RPMI7951 (cell line): ENCODE results near the gene HECTD3. TPM values are rescaled to one million over a fixed set of nuclear protein-coding genes. Genes with fewer than 3 reads are reported as not detected.
"Not testable (repeated sequence)": the region's sequence is repeated elsewhere in the genome, so short reads cannot be mapped to it uniquely, and the experiment has no call there.

ENCODE experiments used
- DNase-seq: peaks from one replicate; pipeline ENCODE4 v3.0.0-alpha.2; 2012; ENCODE audit warnings: low read depth
- total RNA-seq: library from RNA; depleted of rRNA; stranded (reverse); fragments of >200 nt; shearing (Covaris generic); gene quantifications from 2 replicates; pipeline ENCODE4 v1.2.3, GENCODE V29; 2014

Gene HECTD3
- total RNA-seq, 1 experiment from 2014 or later, result 27.9 TPM

- DNase-seq, result peak; percentile 76
Measured at GRCh38 chr1:45014321-45015028, 3.4 kb upstream of the HECTD3 start.

GRCh38 chr1:45013551-45014209 is 2.6 kb upstream of the HECTD3 start:
- no peak for DNase-seq

GRCh38 chr1:45012639-45013278 is 1.6 kb upstream of the HECTD3 start:
- peak; percentile 62 for DNase-seq

GRCh38 chr1:45011837-45012638 is 914 bp upstream of the HECTD3 start, which contains the start of gene UROD:
Gene UROD, plus strand, starts transcription at chr1:45012254. Its CDS starts 12 bp downstream, at chr1:45012266.
- DNase-seq, result peak; percentile 96

GRCh38 chr1:45009956-45010854 is 919 bp downstream of the HECTD3 start:
- DNase-seq, result no peak

DNA sequence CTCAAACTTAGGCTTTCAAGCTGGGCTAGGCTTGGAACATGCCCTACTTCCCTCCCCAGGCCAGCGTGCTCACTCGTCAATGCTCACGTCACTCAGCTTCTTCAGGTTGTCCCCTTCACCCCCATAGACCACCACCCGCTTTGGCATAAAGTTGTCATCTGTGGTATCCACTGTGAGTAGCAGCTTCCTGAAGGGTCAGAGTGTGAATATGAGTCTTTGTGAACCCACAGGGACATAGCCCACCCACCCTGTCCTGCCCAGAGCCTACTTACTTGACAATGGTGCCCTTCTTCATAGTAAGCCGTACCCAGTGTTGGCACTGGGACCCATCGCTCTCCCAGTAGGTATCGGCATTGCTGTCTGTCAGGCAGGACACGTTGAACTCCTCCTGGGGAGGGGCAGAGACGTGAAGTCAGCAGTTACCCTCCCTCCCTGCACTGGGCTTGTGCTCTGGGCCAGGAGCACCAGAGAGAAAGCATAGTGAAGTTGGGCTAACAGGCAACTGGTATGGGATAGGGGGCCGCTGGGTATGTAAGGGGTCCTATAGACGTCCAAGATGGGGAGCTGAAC is 1.7 kb downstream of the HECTD3 start:
- DNase-seq, result no peak

- DNase-seq, result no peak
Measured at GRCh38 chr1:45008516-45008915, 2.6 kb downstream of the HECTD3 start.

DNA sequence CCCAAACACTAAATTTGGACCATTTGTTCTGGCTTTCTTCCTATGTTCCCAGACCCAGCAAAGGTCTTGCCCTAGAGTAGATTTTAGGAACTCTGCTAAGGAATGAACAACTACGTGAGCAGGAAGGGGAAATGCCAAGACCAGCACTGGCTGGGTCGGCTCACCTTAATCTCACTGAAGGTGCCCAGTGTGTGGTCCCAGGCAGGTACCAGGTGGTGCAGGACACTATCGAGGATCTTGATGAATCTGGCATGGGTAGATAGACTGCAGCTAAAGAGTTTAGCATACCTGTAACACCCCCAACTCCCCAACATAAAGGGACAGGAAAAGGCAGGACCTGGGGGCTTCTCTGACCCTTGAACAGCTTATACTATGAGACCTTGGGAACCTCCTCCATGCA is 3.0 kb downstream of the HECTD3 start:
- no peak for DNase-seq

DNA sequence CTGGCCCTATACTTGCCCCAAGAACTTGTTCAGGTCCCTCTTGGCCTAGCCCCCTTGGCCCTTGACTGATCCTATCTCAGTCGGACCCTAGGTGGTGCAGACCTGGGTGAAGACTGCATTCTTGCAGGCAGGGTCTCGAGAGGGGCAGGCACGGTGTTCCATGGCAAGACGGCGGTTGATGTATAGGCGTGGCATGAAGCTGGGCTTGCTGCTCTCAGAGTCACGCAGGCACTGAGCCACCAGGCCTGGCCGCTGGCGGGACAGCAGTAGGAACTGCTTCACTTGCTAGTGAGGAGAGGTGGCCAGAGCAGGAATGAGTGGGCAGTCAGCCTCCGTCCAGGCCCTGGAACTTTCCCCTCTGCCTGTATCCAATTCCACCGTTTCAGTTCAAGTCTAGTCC is 3.8 kb downstream of the HECTD3 start:
- no peak for DNase-seq

- no peak for DNase-seq
Measured at GRCh38 chr1:45005761-45006160, 5.4 kb downstream of the HECTD3 start.

DNA sequence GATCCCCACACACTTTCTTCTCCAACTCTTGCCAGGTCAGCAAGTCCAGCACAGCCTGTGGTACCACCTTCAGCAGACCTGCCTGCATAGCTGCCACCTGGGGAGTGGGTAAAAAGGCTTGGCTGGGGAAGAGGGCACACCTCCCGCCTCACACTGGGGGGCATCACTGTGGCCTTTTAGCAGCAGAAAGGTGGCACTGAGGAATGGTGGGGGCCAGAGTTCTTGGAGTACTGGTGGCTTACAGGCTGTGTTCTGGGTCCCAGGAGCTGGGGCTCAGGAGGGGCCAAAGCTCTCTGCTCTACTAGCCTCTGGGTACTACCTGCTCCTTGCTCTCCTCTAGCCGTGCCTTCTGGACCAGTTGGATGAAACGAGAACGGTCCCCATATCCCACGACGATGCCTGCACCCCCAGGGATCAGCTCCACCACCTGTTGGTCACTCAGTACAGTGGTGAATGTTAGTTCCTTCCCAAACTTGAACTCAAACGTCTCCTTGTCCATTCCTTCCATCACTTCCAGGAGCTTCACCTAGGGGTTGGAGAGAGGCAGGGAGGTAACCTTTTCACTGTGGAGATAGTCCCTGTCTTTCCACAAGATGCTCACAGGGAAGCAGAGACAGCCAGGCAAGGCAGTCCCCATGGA is 6.7 kb downstream of the HECTD3 start:
- no peak for DNase-seq

DNA sequence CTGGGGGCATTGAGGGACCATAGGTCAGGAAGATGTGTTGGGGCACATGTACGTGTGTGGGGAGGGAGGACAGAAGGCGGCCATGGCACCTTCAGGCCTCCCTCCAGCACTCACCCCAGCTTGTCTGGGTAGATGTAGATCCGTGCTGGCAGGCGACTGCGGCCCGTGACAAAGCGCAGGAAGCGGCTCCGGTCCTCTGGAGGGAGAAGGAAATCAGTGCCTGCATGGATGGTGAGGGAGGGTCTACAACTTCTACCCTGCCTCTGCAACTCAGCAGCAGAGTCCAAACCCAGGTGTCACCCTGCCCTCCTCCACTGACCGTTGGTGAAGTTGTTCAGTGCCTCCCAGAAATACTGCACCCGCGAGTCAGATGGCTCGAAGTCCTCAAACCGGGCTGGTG is 7.4 kb downstream of the HECTD3 start:
- no peak for DNase-seq

GRCh38 chr1:45002650-45003645 is 8.2 kb downstream of the HECTD3 start:
- DNase-seq, result no peak

- DNase-seq, result not testable (repeated sequence)
Measured at GRCh38 chr1:45001576-45001975, 9.5 kb downstream of the HECTD3 start.

- DNase-seq, result no peak
Measured at GRCh38 chr1:45001011-45001481, 10.1 kb downstream of the HECTD3 start.

GRCh38 chr1:44999232-44999631 is 11.9 kb downstream of the HECTD3 start:
- no peak for DNase-seq

- DNase-seq, result no peak
Measured at GRCh38 chr1:44995467-44996238, 15.5 kb downstream of the HECTD3 start.

DNA sequence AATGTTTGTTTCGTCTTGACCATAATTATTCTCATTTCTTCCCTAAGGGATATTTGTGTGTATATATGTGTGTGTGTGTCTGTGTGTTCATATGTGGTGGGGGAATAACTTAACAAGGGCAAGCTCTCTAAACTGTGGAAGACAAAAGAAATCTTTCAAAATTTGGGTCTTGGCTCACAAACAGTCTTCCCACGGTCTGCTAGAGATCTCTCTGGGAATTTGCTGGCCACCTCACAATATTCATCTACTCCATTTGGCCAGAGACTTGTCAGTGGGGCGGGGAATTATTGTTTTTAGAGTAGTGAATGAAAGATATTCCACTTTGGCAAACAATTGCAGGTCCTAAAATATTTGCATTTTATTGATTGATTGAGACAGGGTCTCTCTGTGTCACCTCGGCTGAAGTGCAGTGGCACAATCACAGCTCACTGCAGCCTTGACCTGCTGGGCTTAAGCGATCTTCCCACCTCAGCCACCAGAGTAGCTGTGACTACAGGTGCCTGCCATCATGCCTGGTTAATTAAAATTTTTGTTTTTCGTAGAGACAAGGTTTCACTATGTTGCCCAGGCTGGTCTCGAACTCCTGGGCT is 16.7 kb downstream of the HECTD3 start:
- no peak for DNase-seq
